Ovary (tissue), 3 donors: ENCODE results near the gene BBLN.

Experiments
- CTCF ChIP-seq, 3 donors: fragments of 450-650 bp in 2 of 3; fragments of 200-600 bp in 1 of 3; IDR thresholded peaks; one replicate each; pipeline versions ENCODE4 v1.5.1 to v1.8.0; 2016 to 2022; ENCODE audit warnings: antibody characterized with exemption in 3 of 3, mild to moderate bottlenecking in 1 of 3
- EP300 ChIP-seq: sonication (generic); formaldehyde crosslinking; IDR thresholded peaks from one replicate; pipeline ENCODE4 v1.6.1; 2017; ENCODE audit warnings: antibody characterized with exemption
- POLR2A ChIP-seq: fragments of 450-650 bp; IDR thresholded peaks from one replicate; pipeline ENCODE4 v1.6.1; 2017; ENCODE audit warnings: antibody characterized with exemption, mild to moderate bottlenecking, moderate library complexity
- donor health status: DM: no; HTN: no; CAD: no.

DNA sequence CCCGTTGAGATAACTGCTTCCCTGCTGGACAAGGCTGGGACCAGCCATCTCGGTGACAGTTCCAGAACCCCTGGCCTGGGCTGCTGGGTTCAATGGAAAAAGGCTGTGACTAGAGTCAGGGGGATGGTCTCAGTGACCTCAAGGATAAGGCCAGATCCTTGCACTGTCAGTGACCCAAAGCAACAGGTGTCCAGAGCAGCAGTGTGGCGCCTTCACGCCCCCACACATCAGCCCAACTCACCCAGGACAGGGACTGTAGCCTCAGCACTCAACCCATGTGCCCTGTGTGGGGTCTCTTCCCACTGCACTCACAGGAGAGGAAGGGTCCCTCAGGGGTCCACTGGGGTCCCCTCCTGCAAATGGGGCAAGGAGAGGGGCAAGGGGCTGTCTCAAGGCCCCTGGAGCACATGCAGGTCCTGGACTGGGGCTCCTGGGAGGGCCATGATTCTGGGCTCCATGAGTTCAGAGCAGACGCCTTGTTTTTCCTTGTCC lies 11.5 kb upstream of the BBLN start:
- TF ChIP-seq POLR2A (no peak), CTCF (IDR thresholded peaks at IDR 0.05) (no peak), EP300 (no peak)
